Upper lobe of left lung (tissue), 6 donors: ENCODE data around the gene SHISA6. TPM values are rescaled to one million over a fixed set of nuclear protein-coding genes. Genes with fewer than 3 reads are reported as not detected.
"Not testable (repeated sequence)": the region's sequence is repeated elsewhere in the genome, so short reads cannot be mapped to it uniquely, and the experiment has no call there.

ENCODE experiments used
- ATAC-seq, 2 donors: fragments of 200-7000 bp; cut with Tn5 transposase; one replicate each; pipeline ENCODE4 v1.9.1; 2022; ENCODE audit warnings: mild to moderate bottlenecking in 2 of 2, moderate library complexity in 2 of 2; ENCODE audit not compliant: low FRiP score in 2 of 2
- DNase-seq, 2 donors: peaks; one replicate each; pipeline ENCODE4 v3.0.0-alpha.2; 2019 to 2020
- H3K27ac ChIP-seq, 4 donors: fragments of 200-600 bp; sonication (generic); one replicate each; pipeline ENCODE4 v1.5.1; 2016 to 2019
- H3K27me3 ChIP-seq, 4 donors: fragments of 200-600 bp; sonication (generic); one replicate each; pipeline ENCODE4 v1.5.1; 2017 to 2019
- H3K36me3 ChIP-seq, 4 donors: fragments of 200-600 bp; sonication (generic); one replicate each; pipeline ENCODE4 v1.5.1; 2016 to 2019
- H3K4me1 ChIP-seq, 4 donors: fragments of 200-600 bp; sonication (generic); one replicate each; pipeline ENCODE4 v1.5.1; 2018 to 2019
- H3K4me3 ChIP-seq, 4 donors: fragments of 200-600 bp; sonication (generic); one replicate each; pipeline ENCODE4 v1.5.1; 2017 to 2019; ENCODE audit warnings: mild to moderate bottlenecking in 2 of 4, moderate library complexity in 1 of 4
- H3K9me3 ChIP-seq, 4 donors: fragments of 200-600 bp; sonication (generic); one replicate each; pipeline ENCODE4 v1.5.1; 2018 to 2019
- EP300 ChIP-seq, 4 donors: sonication (generic); formaldehyde crosslinking; IDR thresholded peaks; one replicate each; pipeline ENCODE4 v1.5.1; 2017; ENCODE audit warnings: antibody characterized with exemption in 4 of 4, control low read depth in 2 of 4
- POLR2A ChIP-seq, 4 donors: fragments of 450-650 bp; IDR thresholded peaks; one replicate each; pipeline ENCODE4 v1.5.1; 2016 to 2017; ENCODE audit warnings: antibody characterized with exemption in 4 of 4, mild to moderate bottlenecking in 2 of 4
- POLR2AphosphoS5 ChIP-seq, 2 donors: sonication (generic); formaldehyde crosslinking; IDR thresholded peaks; one replicate each; pipeline ENCODE4 v1.5.1; 2017; ENCODE audit warnings: antibody characterized with exemption in 2 of 2
- WGBS, 2 donors: methylation state at CpG; one replicate each; pipeline ENCODE4 v1.1.5; 2017 to 2018; 5-methylcytosine and 5-hydroxymethylcytosine counted together
- total RNA-seq, 6 donors: library from RNA; depleted of rRNA in 4 of 6; stranded (reverse); fragments of >200 nt in 4 of 6; gene quantifications; one replicate each; pipeline versions ENCODE4 v1.1.0 to v1.2.1, GENCODE V29; 2016 to 2021
- TF ChIP-seq, protein P1 (sequence below), 6 experiments: fragments of 450-650 bp in 4 of 6; fragments of 200-600 bp in 2 of 6; sonication (generic) in 2 of 6; IDR thresholded peaks; one replicate each; pipeline ENCODE4 v1.5.1; 2016 to 2019; ENCODE audit warnings: antibody characterized with exemption in 6 of 6
- donor health status: DM: no; HTN: no; CAD: no; lungs with moderate emphysema.
- donor health status: DM: no; HTN: yes; CAD: no; lungs with severe emphysema.

The SHISA6 gene
- total RNA-seq, 6 donors from 2014 or later = 0.03 to 1.2 (median 0.74) TPM; not detected in 2

DNA sequence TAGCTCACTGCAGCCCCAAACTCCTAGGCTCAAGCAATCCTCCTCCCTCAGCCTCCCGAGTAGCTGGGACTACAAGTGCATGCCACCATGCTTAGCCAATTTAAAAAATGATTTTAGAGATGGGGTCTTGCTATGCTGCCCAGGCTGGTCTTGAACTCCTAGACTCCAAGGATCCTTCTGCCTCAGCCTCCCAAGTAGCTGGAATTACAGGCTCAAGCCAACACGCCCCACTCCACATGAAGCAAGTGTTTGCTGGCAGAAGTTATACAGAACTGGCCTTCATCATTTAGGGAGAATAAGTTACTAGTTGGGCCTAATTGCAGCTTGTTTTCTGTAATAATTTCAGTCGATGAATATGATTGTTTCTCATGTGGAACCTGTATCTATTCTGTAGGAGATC is 68.0 kb downstream of the SHISA6 start:
- no peak overlapping the region for H3K4me3 ChIP-seq
- H3K27ac ChIP-seq = no peak overlapping the region
- H3K4me1 ChIP-seq = no peaks in the 10 kb centered on the region
- TF ChIP-seq EP300 (IDR thresholded peaks at IDR 0.05) (no peak), POLR2AphosphoS5 (IDR thresholded peaks at IDR 0.05) (no peak), POLR2A (IDR thresholded peaks at IDR 0.05) (no peak)
- TF ChIP-seq, protein P1, sequence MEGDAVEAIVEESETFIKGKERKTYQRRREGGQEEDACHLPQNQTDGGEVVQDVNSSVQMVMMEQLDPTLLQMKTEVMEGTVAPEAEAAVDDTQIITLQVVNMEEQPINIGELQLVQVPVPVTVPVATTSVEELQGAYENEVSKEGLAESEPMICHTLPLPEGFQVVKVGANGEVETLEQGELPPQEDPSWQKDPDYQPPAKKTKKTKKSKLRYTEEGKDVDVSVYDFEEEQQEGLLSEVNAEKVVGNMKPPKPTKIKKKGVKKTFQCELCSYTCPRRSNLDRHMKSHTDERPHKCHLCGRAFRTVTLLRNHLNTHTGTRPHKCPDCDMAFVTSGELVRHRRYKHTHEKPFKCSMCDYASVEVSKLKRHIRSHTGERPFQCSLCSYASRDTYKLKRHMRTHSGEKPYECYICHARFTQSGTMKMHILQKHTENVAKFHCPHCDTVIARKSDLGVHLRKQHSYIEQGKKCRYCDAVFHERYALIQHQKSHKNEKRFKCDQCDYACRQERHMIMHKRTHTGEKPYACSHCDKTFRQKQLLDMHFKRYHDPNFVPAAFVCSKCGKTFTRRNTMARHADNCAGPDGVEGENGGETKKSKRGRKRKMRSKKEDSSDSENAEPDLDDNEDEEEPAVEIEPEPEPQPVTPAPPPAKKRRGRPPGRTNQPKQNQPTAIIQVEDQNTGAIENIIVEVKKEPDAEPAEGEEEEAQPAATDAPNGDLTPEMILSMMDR (IDR thresholded peaks at IDR 0.05) = no peak
- WGBS, 2 donors = 81 to 88% methylated on average over 3 of the region's 3 CpGs
- no peaks in the 10 kb centered on the region for H3K9me3 ChIP-seq
- H3K36me3 ChIP-seq = no peaks in the 10 kb centered on the region
- no peak for DNase-seq
- ATAC-seq = no peak
- H3K27me3 ChIP-seq = no peaks in the 10 kb centered on the region

DNA sequence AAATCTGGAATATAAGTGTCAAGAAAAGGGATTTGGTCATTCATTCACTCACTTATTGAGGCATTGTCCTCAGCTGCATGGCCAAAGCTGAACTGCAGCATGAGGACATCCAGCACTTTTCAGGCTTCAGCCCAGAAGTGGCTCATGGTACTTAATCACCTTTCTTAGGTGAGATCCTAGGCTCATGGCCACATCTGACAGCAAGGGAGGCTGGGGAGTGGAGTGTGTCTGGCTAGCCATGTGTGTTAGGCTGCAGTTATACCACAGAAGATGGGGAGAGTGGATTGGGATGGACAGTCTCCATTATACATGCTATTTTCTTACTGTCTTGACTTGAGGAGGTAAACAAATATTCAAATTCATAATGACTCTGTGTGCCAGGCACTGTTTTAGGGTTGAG is 68.8 kb downstream of the SHISA6 start:
- TF ChIP-seq EP300 (IDR thresholded peaks at IDR 0.05) (no peak), POLR2A (IDR thresholded peaks at IDR 0.05) (no peak), POLR2AphosphoS5 (IDR thresholded peaks at IDR 0.05) (no peak)
- TF ChIP-seq, protein P1 (IDR thresholded peaks at IDR 0.05) = no peak
- DNase-seq = no peak
- no peak for ATAC-seq
- H3K4me1 ChIP-seq = no peaks in the 10 kb centered on the region
- H3K27me3 ChIP-seq = no peaks in the 10 kb centered on the region
- H3K36me3 ChIP-seq = no peaks in the 10 kb centered on the region
- H3K4me3 ChIP-seq = no peak overlapping the region
- no peak overlapping the region for H3K27ac ChIP-seq
- no peaks in the 10 kb centered on the region for H3K9me3 ChIP-seq

DNA sequence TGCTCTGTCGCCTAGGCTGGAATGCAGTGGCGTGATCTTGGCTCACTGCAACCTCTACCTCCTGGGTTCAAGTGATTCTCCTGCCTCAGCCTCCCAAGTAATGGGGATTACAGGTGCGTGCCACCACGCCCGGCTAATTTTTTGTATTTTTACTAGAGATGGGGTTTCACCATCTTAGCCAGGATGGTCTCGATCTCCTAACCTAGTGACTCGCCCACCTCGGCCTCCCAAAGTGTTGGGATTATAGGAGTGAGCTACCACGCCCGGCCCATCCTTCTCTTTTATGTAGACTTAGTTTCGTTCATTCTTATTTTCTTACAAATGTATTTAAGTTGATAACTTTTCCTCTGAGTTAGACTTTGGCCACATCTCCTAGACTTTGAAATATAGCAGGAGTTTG is 75.4 kb downstream of the SHISA6 start:
- WGBS, 2 donors = 76 to 82% methylated on average over 10 to 11 of the region's 11 CpGs
- not testable (repeated sequence) for H3K36me3 ChIP-seq, ATAC-seq, H3K4me3 ChIP-seq, H3K4me1 ChIP-seq, H3K27me3 ChIP-seq, H3K9me3 ChIP-seq, DNase-seq, H3K27ac ChIP-seq

DNA sequence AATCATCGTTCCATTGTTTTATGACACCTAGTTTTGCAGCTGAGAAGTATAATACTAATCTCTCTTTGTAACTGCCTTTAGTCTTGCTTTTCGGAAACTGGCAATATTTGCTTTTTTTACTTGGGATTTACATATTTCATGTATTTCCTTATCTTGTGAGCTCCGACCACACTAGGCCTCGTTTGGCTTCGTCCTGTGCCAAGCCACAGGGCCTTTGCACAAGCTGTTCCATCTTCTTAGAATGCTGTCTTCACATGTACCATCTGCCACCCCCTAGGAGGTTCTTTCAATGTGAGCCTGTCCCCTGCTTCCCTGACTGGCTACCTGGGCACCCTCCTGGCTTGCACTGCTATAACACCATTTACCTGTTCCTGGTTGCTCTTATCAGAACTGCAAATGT is 77.2 kb downstream of the SHISA6 start:
- WGBS, 2 donors = 90 to 94% methylated on average over 5 of the region's 5 CpGs
- Histone ChIP-seq H3K27ac (no peak overlapping the region), H3K9me3 (no peaks in the 10 kb centered on the region), H3K4me1 (no peaks in the 10 kb centered on the region), H3K36me3 (no peaks in the 10 kb centered on the region), H3K4me3 (no peak overlapping the region), H3K27me3 (no peaks in the 10 kb centered on the region)
- ATAC-seq = no peak
- TF ChIP-seq, protein P1 (IDR thresholded peaks at IDR 0.05) = no peak
- TF ChIP-seq EP300 (IDR thresholded peaks at IDR 0.05) (no peak), POLR2AphosphoS5 (IDR thresholded peaks at IDR 0.05) (no peak), POLR2A (IDR thresholded peaks at IDR 0.05) (no peak)
- no peak for DNase-seq

DNA sequence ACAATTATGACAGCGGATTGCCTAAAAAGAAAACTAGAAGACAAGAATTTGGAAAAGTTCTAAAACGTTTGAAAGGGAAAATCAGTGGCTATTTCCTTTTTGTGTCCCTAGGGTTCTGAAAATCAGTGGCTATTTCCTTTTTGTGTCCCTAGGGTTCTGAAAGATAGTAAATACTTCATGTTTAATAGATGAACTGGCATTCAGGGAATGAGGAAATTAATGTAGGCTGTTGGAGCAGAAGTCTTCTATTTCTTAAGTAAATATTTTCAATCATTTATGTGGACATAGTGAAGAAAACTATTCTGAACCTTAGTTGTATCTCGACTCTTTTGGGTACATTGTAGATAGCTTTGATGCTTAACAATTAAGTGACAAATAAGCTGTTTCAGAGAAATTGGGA is 78.9 kb downstream of the SHISA6 start:
- Histone ChIP-seq H3K4me3 (no peak overlapping the region), H3K36me3 (no peaks in the 10 kb centered on the region), H3K9me3 (no peaks in the 10 kb centered on the region), H3K27me3 (no peaks in the 10 kb centered on the region), H3K27ac (no peak overlapping the region), H3K4me1 (no peaks in the 10 kb centered on the region)
- TF ChIP-seq POLR2A (IDR thresholded peaks at IDR 0.05) (no peak), EP300 (IDR thresholded peaks at IDR 0.05) (no peak), POLR2AphosphoS5 (IDR thresholded peaks at IDR 0.05) (no peak)
- TF ChIP-seq, protein P1 (IDR thresholded peaks at IDR 0.05) = no peak
- 28 to 36% methylated on average over 3 of the region's 3 CpGs for WGBS, 2 donors
- ATAC-seq (no peak), DNase-seq (no peak)
